Neutrophil (primary cell): ENCODE results near the gene CHTOP.
"Not testable (repeated sequence)": the region's sequence is repeated elsewhere in the genome, so short reads cannot be mapped to it uniquely, and the experiment has no call there.

Source experiments
- H3K27ac ChIP-seq: fragments of 200-600 bp; sonication (generic); 2 replicates; pipeline ENCODE4 v1.5.1; 2016; ENCODE audit warnings: mild to moderate bottlenecking, moderate library complexity
- H3K27me3 ChIP-seq: fragments of 200-600 bp; sonication (generic); 2 replicates; pipeline ENCODE4 v1.6.0; 2016; ENCODE audit warnings: mild to moderate bottlenecking
- H3K36me3 ChIP-seq: fragments of 200-600 bp; sonication (generic); 2 replicates; pipeline ENCODE4 v1.5.1; 2017
- H3K4me1 ChIP-seq, 2 experiments: fragments of 200-600 bp in 1 of 2; sonication (generic) in 1 of 2; 1 replicate in 1 of 2; 2 replicates in 1 of 2; pipeline versions ENCODE4 v1.5.1 to v1.6.1; 2013 to 2016; ENCODE audit warnings: low read depth in 1 of 2, low read length in 1 of 2, mild to moderate bottlenecking in 1 of 2, moderate library complexity in 1 of 2; ENCODE audit not compliant: control insufficient read depth in 1 of 2, insufficient read depth in 1 of 2
- H3K4me3 ChIP-seq, 2 experiments: fragments of 200-600 bp in 1 of 2; sonication (generic) in 1 of 2; 1 replicate in 1 of 2; 2 replicates in 1 of 2; pipeline ENCODE4 v1.5.1; 2013 to 2016; ENCODE audit warnings: low read depth in 1 of 2, low read length in 1 of 2, mild to moderate bottlenecking in 1 of 2, moderate library complexity in 1 of 2
- H3K9me3 ChIP-seq: fragments of 200-600 bp; sonication (generic); 2 replicates; pipeline ENCODE4 v1.5.1; 2016
- CTCF ChIP-seq: fragments of 200-600 bp; sonication (generic); IDR thresholded peaks from 2 replicates; pipeline ENCODE4 v1.5.1; 2016; ENCODE audit warnings: antibody characterized with exemption

The CHTOP gene

DNA sequence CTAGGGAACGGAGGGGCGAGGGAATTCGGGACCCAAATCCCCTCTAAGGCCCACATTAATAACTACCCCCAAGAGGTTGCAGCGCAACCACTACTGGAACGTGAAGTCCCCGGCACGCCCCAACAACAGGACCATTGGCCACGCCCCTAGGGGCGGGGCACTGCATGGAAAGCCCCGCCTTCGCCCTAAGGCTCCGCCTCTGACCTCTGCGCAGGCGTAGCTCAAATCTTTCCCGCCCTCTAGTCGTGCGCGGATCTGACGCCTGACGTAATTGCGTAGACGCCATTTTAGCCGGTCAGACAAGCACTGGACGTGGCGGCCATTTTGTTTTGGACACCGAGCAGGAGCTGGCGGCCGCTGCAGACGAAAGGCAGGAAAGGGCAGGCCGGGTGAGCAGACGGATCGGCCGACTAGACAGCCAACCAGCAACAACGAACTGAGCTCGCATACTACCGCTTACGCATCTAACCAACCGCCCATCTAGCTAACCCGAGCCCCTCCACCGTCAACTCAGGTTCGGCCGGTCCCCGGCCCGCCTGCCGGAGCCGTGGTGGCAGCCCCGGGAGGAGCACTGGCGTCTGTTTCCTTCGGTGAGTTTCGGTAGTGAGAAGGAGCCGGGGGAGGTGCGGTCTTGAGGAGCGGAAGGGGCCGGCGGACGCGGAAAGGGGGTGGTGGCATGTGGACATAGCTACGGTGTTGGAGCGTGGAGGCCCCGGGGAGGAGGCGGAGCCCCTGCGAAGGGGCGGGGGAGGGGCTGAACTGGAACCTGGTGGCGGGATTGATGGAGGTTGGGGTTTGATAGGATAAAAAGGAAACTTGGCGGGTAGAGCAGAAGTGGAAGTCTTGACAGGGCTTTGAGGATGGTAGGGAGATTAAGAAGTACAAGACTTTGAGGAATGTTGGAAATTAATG lies at the start of gene CHTOP:
TSS of gene CHTOP (plus strand) at position 313 of the 912 bp plus-strand sequence. CDS start 2,523 bp downstream, outside the sequence.
- peaks cover 30% of the 10 kb centered on the region for H3K36me3 ChIP-seq
- peak within 1 kb of the TSS; percentile 97 to 98 for H3K4me3 ChIP-seq
- H3K27ac ChIP-seq = peak within 1 kb of the TSS; percentile 100
- H3K27me3 ChIP-seq = no peaks in the 10 kb centered on the region
- no peaks in the 10 kb centered on the region for H3K9me3 ChIP-seq
- TF ChIP-seq CTCF = peak; percentile 53
- H3K4me1 ChIP-seq = peaks cover 9 to 17% of the 10 kb centered on the region in 2 experiments

DNA sequence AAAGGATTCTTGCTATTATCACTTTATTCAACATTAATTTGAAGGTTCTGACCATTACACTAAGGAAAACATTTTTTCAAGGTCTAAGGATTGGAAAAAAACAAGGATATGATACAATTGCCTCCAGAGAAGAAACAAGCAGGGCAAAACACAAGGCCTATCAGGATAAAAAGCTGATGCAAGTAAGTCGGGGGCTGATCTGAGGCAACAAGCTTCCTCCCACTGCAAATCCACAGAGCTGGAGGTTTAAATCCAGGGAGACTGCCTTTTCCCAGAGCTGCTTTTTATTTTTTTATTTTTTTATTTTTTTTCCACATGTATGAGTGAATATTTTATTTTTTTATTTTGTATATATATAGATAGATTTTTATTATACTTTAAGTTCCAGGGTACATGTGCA lies 48.9 kb upstream of the CHTOP start:
- Histone ChIP-seq H3K4me3 (no peak overlapping the region), H3K9me3 (no peaks in the 10 kb centered on the region)

GRCh38 chr1:153586347-153586746 lies 47.5 kb upstream of the CHTOP start:
- no peak overlapping the region for H3K4me3 ChIP-seq
- H3K27me3 ChIP-seq = peaks cover 14% of the 10 kb centered on the region
- no peaks in the 10 kb centered on the region for H3K9me3 ChIP-seq
- H3K27ac ChIP-seq = no peak overlapping the region
- TF ChIP-seq CTCF = no peak
- H3K36me3 ChIP-seq = no peaks in the 10 kb centered on the region
- H3K4me1 ChIP-seq = no peaks in the 10 kb centered on the region

More for the DNA sequence above, 48.9 kb upstream of the CHTOP start:
- no peak overlapping the region for H3K27ac ChIP-seq
- H3K36me3 ChIP-seq = no peaks in the 10 kb centered on the region
- TF ChIP-seq CTCF = no peak
- H3K4me1 ChIP-seq = no peaks in the 10 kb centered on the region
- H3K27me3 ChIP-seq = peaks cover 14% of the 10 kb centered on the region

GRCh38 chr1:153587314-153587713 lies 46.6 kb upstream of the CHTOP start:
- Histone ChIP-seq H3K4me1 (no peaks in the 10 kb centered on the region), H3K4me3 (no peak overlapping the region), H3K36me3 (no peaks in the 10 kb centered on the region), H3K27me3 (peaks cover 14% of the 10 kb centered on the region), H3K27ac (no peak overlapping the region), H3K9me3 (no peaks in the 10 kb centered on the region)
- TF ChIP-seq CTCF = no peak

- H3K27ac ChIP-seq, H3K4me1 ChIP-seq, H3K36me3 ChIP-seq, H3K9me3 ChIP-seq, H3K4me3 ChIP-seq: not testable (repeated sequence)
- H3K27me3 ChIP-seq = peaks cover 14% of the 10 kb centered on the region
Observed at GRCh38 chr1:153588033-153588432, 45.8 kb upstream of the CHTOP start.

- Histone ChIP-seq H3K36me3 (no peaks in the 10 kb centered on the region), H3K9me3 (no peaks in the 10 kb centered on the region), H3K27ac (no peak overlapping the region), H3K27me3 (peaks cover 14% of the 10 kb centered on the region), H3K4me3 (no peak overlapping the region), H3K4me1 (no peaks in the 10 kb centered on the region)
- TF ChIP-seq CTCF = no peak
Observed at GRCh38 chr1:153588482-153588881, 45.4 kb upstream of the CHTOP start.
